Measurements from ENCODE around the gene AGPAT1. TPM values are rescaled to one million over a fixed set of nuclear protein-coding genes. Genes with fewer than 3 reads are reported as not detected.

Gene AGPAT1
- total RNA-seq, 1 experiment from 2014 or later: 58.9 TPM

DNA sequence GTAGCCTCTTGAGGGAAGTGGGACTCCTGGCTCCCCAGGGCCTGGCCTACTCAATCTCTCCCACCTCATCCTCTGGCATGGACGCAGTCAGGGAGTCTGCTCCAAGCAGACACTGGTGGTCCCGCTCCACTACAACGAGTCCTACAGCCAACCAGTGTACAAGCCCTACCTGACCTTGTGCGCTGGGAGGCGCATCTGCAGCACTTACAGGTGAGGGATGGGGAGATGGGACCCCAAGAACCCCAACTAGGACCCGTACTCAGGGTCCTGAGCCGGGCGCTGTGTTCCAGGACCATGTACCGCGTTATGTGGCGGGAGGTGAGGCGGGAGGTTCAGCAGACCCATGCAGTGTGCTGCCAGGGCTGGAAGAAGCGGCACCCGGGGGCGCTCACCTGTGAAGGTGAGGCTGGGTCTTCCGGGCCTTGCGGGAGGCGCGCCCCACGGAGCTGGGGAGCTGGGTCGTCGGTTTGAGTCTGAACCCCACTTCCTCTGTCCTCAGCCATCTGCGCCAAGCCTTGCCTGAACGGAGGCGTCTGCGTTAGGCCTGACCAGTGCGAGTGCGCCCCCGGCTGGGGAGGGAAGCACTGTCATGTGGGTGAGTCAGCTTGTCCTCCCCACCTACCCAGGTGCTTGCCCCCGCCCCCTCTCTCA, 9.3 kb downstream of the AGPAT1 start:
- Histone ChIP-seq H3K79me2 (ENCODE audit: low read depth) (no peaks in the 10 kb centered on the region), H3K4me3 (no peak overlapping the region), H3K27ac (no peak overlapping the region), H3K9me2 (ENCODE audit: insufficient read depth) (no peaks in the 10 kb centered on the region), H4K20me1 (ENCODE audit: insufficient read depth) (no peaks in the 10 kb centered on the region), H3K4me1 (replicated peaks; ENCODE audit: insufficient read depth) (no peaks in the 10 kb centered on the region), H3K9me3 (ENCODE audit: insufficient read depth, low read depth) (no peaks in the 10 kb centered on the region), H3K36me3 (ENCODE audit: low read depth) (no peaks in the 10 kb centered on the region), H3K4me2 (no peak overlapping the region), H2AFZ (no peak overlapping the region), H3F3A (ENCODE audit: insufficient read depth, low read depth) (peaks cover 17% of the 10 kb centered on the region; the same call in 1 of the 2 replicates), H3K27me3 (ENCODE audit: insufficient read depth, low read depth) (no peaks in the 10 kb centered on the region)
- BruUV-seq (replicated peaks): no TSS peak
- TF ChIP-seq EZH2 (IDR thresholded peaks at IDR 0.05; ENCODE audit: low read depth): no peak
- TF ChIP-seq, protein P1, sequence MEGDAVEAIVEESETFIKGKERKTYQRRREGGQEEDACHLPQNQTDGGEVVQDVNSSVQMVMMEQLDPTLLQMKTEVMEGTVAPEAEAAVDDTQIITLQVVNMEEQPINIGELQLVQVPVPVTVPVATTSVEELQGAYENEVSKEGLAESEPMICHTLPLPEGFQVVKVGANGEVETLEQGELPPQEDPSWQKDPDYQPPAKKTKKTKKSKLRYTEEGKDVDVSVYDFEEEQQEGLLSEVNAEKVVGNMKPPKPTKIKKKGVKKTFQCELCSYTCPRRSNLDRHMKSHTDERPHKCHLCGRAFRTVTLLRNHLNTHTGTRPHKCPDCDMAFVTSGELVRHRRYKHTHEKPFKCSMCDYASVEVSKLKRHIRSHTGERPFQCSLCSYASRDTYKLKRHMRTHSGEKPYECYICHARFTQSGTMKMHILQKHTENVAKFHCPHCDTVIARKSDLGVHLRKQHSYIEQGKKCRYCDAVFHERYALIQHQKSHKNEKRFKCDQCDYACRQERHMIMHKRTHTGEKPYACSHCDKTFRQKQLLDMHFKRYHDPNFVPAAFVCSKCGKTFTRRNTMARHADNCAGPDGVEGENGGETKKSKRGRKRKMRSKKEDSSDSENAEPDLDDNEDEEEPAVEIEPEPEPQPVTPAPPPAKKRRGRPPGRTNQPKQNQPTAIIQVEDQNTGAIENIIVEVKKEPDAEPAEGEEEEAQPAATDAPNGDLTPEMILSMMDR (conservative IDR thresholded peaks at IDR 0.05): no peak
- CTCF ChIA-PET: no interaction called here
- POLR2A ChIA-PET (ENCODE audit: unreplicated experiment): no interaction called here
- intact Hi-C loops (cut with micrococcal nuclease; ENCODE audit: unreplicated experiment): no loop called here
- DNase-seq: no peak

DNA sequence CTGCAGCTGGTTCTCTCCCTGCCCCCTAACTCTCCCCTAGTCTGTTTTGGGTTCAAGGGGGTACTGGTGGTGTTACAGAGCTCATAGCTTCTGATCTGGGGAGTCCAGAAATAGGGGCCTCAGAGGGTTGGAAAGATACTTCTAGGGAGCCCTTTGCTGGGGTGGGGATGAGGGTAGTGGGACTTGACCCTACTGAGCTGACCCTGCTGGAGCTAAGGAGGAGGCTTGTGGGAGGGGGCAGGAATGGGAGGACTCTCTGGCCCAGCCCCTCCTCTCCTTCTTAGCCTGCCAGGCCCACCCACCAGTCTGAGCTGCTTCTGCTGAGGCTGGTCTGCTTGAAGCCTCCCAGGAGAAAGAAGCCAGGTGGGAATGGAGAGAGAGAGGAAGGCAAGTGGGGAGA, 11.6 kb downstream of the AGPAT1 start, which contains the start of gene EGFL8:
Gene EGFL8 (plus strand): TSS at position 301 of the 400 bp plus-strand sequence. CDS start 1,571 bp downstream, outside the sequence.
- Histone ChIP-seq H3K36me3 (ENCODE audit: low read depth) (no peaks in the 10 kb centered on the region), H2AFZ (no peak within 1 kb of the TSS), H3K27me3 (ENCODE audit: insufficient read depth, low read depth) (no peaks in the 10 kb centered on the region), H3K4me1 (replicated peaks; ENCODE audit: insufficient read depth) (no peaks in the 10 kb centered on the region), H3K27ac (no peak within 1 kb of the TSS), H4K20me1 (ENCODE audit: insufficient read depth) (no peaks in the 10 kb centered on the region), H3K4me3 (no peak within 1 kb of the TSS), H3K4me2 (no peak within 1 kb of the TSS), H3K9me2 (ENCODE audit: insufficient read depth) (no peaks in the 10 kb centered on the region), H3F3A (ENCODE audit: insufficient read depth, low read depth) (peaks cover 14% of the 10 kb centered on the region; the same call in 1 of the 2 replicates), H3K79me2 (ENCODE audit: low read depth) (no peaks in the 10 kb centered on the region), H3K9me3 (ENCODE audit: insufficient read depth, low read depth) (no peaks in the 10 kb centered on the region)
- BruUV-seq (replicated peaks): no TSS peak
- POLR2A ChIA-PET (ENCODE audit: unreplicated experiment): no interaction called here
- TF ChIP-seq, protein P1 (conservative IDR thresholded peaks at IDR 0.05): no peak
- TF ChIP-seq EZH2 (IDR thresholded peaks at IDR 0.05; ENCODE audit: low read depth): no peak
- CTCF ChIA-PET: interaction anchor here (0.5 kb wide), 1 partner anchor 87 kb away, joined by 4 read pairs; no protein-coding TSS in a partner anchor
- intact Hi-C loops (cut with micrococcal nuclease; ENCODE audit: unreplicated experiment): no loop called here
- DNase-seq: no peak

DNA sequence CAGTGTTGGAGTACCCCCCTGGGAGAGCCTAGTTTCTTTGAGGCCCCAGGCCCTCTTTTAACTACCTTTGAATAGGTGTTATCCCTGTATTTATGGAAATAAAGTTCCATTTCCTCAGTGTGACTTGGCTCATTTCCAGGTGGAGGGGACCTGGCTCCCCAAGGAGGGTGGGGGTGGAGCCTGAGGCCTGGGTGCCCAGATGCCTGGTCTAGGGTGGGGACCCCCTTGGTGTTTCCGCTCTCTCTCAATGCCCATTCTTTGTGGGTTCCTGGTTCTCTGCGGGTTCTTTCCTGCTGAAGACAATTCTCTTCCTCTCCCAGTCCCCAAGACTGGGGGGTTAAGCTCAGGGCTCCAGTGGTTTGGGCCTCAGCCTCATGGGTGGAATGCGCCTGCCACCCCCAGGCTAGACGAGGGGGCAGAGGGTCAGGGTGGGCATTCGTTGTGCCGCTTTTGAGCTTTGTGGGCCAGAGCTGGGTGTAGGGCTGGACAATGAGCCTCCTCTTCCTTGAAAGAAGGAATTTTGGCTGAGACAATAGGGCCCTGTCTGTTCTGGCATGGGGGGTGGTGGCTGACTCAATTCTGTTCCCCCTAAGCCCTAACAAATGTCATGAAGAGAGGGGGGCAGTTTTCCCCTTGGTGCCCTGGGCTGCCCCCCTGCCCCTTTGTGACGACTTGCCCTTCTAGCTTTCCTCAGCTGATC, 12.2 kb downstream of the AGPAT1 start:
- Histone ChIP-seq H3K4me3 (no peak overlapping the region), H3K36me3 (ENCODE audit: low read depth) (no peaks in the 10 kb centered on the region), H3F3A (ENCODE audit: insufficient read depth, low read depth) (peaks cover 12% of the 10 kb centered on the region; the same call in 1 of the 2 replicates), H3K9me2 (ENCODE audit: insufficient read depth) (no peaks in the 10 kb centered on the region), H3K27me3 (ENCODE audit: insufficient read depth, low read depth) (no peaks in the 10 kb centered on the region), H3K27ac (no peak overlapping the region), H3K4me2 (no peak overlapping the region), H3K4me1 (replicated peaks; ENCODE audit: insufficient read depth) (no peaks in the 10 kb centered on the region), H3K9me3 (ENCODE audit: insufficient read depth, low read depth) (no peaks in the 10 kb centered on the region), H2AFZ (no peak overlapping the region), H4K20me1 (ENCODE audit: insufficient read depth) (no peaks in the 10 kb centered on the region), H3K79me2 (ENCODE audit: low read depth) (no peaks in the 10 kb centered on the region)
- ChIA-PET POLR2A (ENCODE audit: unreplicated experiment) (no interaction called here), CTCF (no interaction called here)
- BruUV-seq (replicated peaks): no TSS peak
- intact Hi-C loops (cut with micrococcal nuclease; ENCODE audit: unreplicated experiment): no loop called here
- no peak for DNase-seq
- no peak for TF ChIP-seq EZH2 (IDR thresholded peaks at IDR 0.05; ENCODE audit: low read depth)
- TF ChIP-seq, protein P1 (conservative IDR thresholded peaks at IDR 0.05): no peak
